ENCODE results near the gene PCDHGB4.

DNA sequence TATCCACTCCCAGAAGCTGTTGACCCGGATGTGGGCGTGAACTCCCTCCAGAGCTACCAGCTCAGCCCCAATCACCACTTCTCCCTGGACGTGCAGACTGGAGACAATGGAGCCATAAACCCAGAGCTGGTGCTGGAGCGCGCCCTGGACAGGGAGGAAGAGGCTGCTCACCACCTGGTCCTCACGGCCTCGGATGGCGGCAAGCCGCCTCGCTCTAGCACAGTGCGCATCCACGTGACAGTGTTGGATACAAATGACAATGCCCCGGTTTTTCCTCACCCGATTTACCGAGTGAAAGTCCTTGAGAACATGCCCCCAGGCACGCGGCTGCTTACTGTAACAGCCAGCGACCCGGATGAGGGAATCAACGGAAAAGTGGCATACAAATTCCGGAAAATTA lies 5.8 kb downstream of the PCDHGB4 start:
- no peak for TF ChIP-seq CTCF (IDR thresholded peaks at IDR 0.05)
- TF ChIP-seq POLR2A (IDR thresholded peaks at IDR 0.05) = no peak
